Amniotic epithelial cell (primary cell): ENCODE results near the gene CHD3.
A peak's percentile ranks its signal among the peaks of the same experiment; 100 is the strongest.

Experiments used
- DNase-seq: peaks from one replicate; pipeline ENCODE4 v3.0.0-alpha.2; 2010; ENCODE audit warnings: low read depth

Gene CHD3

DNA sequence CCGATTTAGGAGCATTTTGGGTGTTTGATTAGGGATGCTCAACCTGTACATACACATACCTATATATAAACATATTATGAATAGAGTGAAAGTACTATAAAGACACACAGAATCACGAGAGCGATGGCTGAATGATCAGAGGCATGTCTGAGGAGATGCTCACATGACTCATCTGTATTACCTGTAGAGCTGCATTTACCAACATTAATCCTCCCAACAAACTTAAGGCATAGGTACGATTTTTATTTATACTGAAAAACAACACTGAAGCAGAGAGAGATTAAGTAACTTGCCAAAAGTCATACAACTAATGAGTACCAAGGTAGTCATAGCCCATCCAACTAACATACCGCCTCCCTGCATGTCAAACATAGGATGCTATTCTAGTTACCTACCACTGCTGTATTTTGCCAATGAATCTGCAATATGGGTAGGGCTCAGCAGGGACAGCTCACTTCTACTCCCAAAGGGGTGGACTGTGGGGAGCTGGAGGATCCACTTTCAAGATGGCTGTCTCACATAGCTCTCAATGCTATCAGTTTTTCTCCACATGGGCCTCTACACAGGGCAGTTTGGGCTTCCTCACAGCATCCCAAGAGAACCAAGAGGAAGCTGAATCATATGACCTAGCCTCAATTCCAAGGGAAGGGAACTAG, 23.5 kb upstream of the CHD3 start:
- DNase-seq, result no peak

- DNase-seq, result no peak
Observed at GRCh38 chr17:7867881-7868329, 20.7 kb upstream of the CHD3 start.

DNA sequence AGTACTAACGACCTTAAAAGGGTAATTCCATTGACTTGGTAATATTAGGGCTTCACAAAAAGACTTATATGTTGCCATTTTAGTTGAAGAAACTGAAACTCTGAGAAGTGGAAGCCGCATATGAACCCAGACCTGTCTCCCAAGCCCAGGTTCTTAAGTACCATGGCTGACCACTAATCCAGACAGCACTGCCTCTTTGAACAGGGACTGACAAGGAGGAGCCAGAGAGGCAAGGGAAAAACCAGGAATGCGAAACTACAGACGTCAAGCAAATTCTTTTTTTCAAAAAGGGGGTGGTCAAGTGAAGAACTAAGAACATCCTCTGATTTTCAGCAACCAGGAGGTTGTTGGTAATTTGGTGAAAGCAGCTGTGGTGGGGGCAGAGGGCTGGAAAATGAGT, 15.5 kb upstream of the CHD3 start:
- DNase-seq, result peak; percentile 86

DNA sequence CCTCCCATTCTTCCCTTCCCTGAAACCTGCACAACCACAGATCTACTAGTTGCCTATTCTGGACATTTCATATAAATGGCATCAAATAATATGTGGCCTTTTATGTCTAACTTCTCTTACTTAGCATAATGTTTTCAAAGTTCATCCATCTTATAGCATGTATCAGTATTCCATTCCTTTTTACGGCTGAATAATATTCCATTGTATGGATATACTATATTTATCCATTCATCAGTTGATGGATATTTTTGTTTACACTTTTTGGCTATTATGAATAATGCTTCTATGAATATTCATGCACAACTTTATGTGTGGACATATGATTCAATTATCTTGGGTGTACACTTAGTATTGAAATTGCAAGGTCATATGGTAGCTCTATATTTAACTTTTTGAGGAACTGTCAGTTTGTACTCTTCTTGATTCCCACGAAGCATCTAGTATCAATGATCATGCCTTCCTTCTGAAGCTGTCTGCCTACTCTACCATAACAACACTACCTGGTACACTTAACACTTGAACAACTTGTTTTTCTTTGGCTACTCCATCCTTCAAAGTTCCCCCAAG, 12.7 kb upstream of the CHD3 start:
- DNase-seq, result no peak

- DNase-seq, result no peak
Observed at GRCh38 chr17:7878234-7878633, 10.4 kb upstream of the CHD3 start.

DNA sequence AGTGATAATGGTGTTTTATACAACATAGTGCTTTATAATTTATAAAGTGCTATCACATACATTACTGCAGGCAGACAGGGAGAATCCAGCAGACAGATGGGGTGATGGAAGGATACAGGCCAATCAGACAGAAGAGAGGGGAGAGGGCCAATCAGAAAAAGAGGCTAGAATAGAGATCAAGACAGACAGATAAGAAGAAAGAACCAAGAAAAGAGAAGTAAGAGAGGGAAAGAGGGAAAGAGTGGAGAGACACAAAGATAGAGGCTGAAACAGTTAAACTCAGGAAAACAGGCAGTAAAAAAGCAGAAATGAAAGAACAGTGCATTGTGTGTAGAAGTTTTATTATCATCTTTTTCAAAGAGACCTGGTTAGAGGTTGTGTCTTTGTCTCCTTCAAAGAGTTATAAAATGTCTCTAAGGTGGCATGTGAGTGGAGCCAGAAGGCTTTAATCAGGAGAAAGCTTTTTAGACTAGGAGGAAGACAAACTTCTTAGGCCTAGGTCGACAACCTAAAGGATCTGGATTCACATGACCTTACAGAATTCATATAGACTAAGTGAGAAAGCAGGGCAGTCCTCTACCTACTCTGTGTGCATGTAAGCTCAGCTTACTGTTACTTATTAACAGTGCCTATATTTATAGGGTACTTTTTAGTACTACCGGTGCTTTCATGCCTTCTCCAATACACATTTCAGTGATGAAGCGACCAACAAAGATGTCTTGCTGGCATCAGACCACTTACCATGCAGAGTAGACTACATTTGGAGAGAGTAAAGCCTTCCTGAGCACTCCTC, 8.3 kb upstream of the CHD3 start:
- DNase-seq, result no peak

- peak; percentile 52 for DNase-seq
Observed at GRCh38 chr17:7881276-7882054, 7.1 kb upstream of the CHD3 start.

DNA sequence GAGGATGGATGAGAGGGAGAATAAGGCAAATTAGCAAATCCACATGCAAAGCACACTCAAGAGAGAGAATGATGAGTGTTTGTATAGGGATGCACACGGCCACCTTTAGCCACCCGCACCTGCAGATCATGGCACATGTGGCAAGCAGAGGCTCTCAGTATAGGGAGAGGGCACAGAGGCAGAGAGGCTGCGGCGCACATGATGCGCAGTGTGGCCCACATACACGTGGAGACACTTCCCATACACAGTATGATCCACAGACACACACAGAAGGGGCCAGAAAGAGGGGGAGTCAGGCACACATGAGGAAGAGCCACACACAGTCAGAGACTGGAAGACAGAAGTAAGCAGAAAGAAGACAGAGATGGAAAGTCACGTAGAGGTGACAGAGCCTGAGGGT, 6.5 kb upstream of the CHD3 start:
- DNase-seq, result no peak

DNA sequence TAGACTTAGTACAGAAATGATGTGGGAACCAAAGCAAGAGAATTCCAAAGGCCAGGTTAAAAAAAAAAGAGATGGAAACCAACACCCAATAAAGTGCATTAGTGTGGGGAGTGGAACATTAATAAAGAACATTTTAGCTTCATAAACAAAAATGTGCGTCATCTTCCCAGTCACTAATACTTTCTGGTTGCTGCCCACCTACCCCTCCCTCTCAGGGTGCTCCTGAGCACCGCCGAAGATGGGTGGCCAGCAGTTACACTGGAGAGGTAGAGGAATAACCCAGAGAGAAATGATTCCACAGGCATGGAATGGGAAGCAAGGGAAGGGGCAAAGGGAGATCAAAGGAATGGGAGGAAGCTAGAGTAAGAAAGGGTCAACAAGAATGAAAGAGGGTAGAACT, 6.0 kb upstream of the CHD3 start:
- peak; percentile 75 for DNase-seq

- peak; percentile 70 for DNase-seq
Observed at GRCh38 chr17:7883781-7884386, 4.7 kb upstream of the CHD3 start.

DNA sequence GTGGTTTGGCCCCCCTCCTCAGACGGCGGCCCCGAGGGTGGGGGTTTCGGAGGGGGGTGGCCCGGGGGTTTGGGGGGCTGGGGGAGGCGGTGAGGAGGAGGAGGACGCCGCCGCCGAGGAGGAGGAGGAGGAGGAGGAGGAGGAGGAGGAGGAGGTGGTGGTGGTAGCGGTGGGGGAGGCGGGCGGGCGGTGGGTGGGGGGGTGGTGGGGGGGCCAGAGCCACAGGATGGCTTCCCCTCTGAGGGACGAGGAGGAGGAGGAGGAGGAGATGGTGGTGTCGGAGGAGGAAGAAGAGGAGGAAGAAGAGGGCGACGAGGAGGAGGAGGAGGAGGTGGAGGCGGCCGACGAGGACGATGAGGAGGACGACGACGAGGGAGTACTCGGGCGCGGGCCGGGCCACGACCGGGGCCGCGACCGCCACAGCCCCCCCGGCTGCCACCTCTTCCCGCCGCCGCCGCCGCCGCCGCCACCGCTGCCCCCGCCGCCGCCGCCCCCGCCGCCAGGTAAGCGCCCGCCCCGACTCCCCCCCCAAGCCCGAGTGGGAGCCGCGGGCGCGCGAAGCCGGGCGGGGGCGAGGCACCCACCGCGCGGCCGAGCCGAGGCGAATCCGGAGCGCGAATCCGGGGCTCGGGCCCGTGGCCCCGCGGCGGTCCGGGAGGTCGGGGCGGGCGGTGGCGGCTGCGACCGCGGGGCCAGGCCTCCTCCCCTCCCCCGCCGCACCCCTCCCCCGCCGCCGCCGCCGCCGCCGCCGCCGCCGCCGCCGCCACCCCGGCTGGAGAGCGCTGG, 3.8 kb upstream of the CHD3 start:
- no peak for DNase-seq

GRCh38 chr17:7885367-7886226, 3.0 kb upstream of the CHD3 start:
- DNase-seq, result no peak

DNA sequence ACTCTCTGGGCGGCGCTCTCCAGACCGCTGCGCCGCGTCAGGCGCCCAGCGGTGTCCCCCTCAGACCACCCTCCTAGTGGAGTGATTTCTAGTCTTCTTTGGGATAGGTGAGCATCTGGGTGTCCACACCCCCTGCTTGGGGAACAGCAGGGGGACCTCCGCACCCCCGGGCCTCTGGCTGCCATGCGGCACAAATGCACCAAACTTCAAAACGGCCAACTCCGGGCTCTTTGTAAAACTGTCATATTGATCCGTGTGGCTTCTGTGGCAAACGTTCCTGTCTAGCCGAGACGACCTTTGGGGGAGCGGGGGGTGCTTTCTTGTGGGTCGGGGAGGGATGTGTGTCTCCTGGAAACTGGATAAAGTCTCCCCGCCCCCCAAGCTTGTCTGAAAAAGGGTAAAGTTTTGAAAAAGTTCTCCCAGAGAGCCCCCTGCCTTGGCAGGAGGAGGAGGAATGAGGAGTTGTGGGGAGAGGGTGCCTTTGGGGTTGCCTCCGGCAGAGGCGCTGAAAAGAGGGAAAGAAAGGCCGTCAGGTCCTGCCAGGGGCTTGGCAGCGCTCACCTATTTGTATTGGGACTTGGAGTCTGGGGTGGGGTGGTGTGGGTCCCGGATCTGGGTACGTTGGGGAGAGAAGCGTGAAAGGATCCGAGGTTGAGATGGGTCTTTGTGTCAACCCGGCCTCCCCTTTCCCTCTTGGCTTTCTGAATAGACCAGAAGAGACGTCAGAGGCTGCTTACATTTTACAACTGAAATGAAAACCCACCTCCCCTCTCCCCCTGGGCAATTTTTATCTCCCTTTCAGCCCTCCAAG, 2.2 kb upstream of the CHD3 start:
- no peak for DNase-seq

GRCh38 chr17:7887038-7887481, 1.5 kb upstream of the CHD3 start:
- DNase-seq, result no peak

DNA sequence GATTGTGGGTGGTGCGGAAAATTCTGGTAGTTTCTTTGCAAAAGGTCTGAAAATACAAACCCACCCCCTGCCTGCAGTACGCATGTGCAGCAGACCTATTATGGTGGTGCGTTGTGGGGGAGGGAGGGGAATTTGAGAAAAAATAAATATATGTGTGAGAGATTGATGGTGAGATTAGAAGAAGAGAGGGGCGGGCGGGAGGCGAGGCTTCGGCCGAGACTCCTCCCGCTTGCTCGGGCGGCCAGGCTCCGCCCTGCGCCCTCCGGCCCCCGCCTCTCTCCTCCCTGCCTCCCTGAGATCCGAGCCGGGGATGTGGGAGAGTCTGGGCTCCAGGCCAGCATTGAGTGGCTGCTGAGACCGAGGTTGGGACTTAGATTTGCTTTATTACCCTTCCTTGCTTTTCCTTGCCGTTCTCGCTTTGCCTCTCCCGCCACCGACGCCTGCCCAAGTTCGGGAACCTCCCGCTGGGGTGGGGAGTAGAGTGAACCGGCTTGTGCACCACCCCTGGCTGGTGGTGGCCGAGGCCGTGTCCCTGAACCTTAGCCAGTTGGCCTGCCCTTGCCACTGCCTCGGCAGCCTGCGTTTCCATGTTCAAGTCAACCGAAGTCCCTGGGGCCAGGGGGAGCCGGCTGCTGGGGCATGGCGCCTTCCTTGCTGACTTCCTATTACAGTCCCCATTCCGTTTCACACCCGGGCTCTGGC, 956 bp upstream of the CHD3 start:
- DNase-seq, result peak; percentile 98

DNA sequence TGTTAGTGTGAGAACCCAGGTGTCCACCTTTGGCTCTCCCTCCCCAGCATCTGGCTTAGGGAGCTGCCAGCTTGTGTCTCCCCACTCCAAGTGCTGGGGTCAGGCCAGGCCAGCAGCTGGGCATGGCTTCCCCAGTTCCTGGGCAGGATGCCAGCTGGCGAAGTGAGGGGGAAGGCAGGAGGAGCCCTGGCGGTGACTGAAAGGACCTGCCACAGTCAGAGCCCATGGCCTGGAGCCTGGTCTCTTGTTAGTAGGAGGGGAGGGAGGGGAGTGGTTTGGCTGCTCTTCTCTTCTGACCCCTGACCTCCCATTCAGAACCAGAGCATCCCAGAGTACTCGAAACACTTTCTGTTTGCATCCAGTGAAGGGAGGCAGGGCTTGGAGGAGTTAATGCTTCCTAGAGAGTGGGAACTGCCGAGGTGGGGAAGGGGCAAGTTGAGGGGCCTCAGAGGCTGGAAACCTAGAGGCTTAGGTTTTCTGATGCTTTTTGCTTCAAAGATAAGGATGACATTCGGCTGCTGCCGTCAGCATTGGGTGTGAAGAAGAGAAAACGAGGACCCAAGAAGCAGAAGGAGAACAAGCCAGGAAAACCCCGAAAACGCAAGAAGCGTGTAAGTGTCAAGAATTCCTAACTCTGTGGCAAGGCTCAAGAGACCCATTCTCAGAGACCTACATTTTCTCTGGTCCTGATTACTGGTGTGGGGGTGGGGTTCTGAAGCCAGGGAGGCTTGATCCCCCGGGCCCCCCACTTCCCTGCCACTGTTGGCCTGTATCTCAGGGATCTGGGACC, 772 bp downstream of the CHD3 start:
- peak; percentile 88 for DNase-seq

DNA sequence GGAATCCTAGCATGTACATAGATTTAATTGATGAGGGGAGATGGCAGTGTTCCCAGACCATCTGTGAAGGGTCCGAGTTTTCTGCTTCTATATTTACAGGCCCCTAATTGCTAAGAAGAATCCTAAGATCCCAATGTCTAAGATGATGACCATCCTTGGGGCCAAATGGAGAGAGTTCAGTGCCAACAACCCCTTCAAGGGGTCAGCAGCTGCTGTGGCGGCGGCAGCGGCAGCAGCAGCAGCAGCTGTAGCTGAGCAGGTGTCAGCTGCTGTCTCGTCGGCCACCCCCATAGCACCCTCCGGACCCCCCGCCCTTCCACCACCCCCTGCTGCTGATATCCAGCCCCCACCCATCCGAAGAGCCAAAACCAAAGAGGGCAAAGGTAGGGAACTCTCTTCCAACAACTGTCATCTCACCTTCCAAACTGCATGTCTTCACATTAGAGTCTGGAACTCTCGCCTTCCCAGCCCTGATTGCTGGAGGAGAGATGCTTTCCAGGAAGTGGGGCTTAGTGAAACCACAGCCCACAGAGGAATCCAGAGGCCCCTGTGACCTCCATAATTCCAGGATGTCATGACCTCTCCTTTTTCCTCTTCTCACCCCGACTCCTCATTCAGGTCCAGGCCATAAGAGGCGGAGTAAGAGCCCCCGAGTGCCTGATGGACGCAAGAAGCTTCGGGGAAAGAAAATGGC, 4.7 kb downstream of the CHD3 start:
- no peak for DNase-seq
